Prostate gland (tissue), 2 donors: ENCODE measurements around the gene PLXDC2.

ENCODE experiments used
- POLR2A ChIP-seq: fragments of 450-650 bp; IDR thresholded peaks from one replicate; pipeline ENCODE4 v1.6.1; 2016; ENCODE audit warnings: antibody characterized with exemption, mild to moderate bottlenecking
- POLR2AphosphoS5 ChIP-seq: sonication (generic); formaldehyde crosslinking; IDR thresholded peaks from one replicate; pipeline ENCODE4 v1.6.1; 2017; ENCODE audit warnings: antibody characterized with exemption
- TF ChIP-seq, protein P1 (sequence below), 4 experiments: fragments of 200-600 bp in 2 of 4; fragments of 450-650 bp in 2 of 4; sonication (generic) in 2 of 4; IDR thresholded peaks; 1 replicate in 3 of 4; 2 replicates in 1 of 4; pipeline ENCODE4 v1.5.1; 2016 to 2019; ENCODE audit warnings: antibody characterized with exemption in 4 of 4, mild to moderate bottlenecking in 2 of 4, moderate library complexity in 2 of 4

GRCh38 chr10:19818876-19819275 is 2.6 kb downstream of the PLXDC2 start:
- TF ChIP-seq POLR2A (no peak), POLR2AphosphoS5 (no peak)
- TF ChIP-seq, protein P1, sequence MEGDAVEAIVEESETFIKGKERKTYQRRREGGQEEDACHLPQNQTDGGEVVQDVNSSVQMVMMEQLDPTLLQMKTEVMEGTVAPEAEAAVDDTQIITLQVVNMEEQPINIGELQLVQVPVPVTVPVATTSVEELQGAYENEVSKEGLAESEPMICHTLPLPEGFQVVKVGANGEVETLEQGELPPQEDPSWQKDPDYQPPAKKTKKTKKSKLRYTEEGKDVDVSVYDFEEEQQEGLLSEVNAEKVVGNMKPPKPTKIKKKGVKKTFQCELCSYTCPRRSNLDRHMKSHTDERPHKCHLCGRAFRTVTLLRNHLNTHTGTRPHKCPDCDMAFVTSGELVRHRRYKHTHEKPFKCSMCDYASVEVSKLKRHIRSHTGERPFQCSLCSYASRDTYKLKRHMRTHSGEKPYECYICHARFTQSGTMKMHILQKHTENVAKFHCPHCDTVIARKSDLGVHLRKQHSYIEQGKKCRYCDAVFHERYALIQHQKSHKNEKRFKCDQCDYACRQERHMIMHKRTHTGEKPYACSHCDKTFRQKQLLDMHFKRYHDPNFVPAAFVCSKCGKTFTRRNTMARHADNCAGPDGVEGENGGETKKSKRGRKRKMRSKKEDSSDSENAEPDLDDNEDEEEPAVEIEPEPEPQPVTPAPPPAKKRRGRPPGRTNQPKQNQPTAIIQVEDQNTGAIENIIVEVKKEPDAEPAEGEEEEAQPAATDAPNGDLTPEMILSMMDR (IDR thresholded peaks at IDR 0.05) = no peak
